Thyroid gland (tissue), 4 donors: ENCODE results near the gene MAGIX. TPM values are rescaled to one million over a fixed set of nuclear protein-coding genes. Genes with fewer than 3 reads are reported as not detected.
"Not testable (repeated sequence)": the region's sequence is repeated elsewhere in the genome, so short reads cannot be mapped to it uniquely, and the experiment has no call there.

Experiments
- DNase-seq, 2 donors: peaks; one replicate each; pipeline ENCODE4 v3.0.0-alpha.2; 2019
- H3K27ac ChIP-seq, 3 donors: fragments of 200-600 bp; sonication (generic); 1 replicate in 2 of 3; 2 replicates in 1 of 3; pipeline ENCODE4 v1.5.1; 2016 to 2019; ENCODE audit warnings: mild to moderate bottlenecking in 1 of 3, moderate library complexity in 1 of 3
- H3K27me3 ChIP-seq: fragments of 200-600 bp; sonication (generic); one replicate; pipeline ENCODE4 v1.5.1; 2019
- H3K36me3 ChIP-seq, 2 donors: fragments of 200-600 bp; sonication (generic); one replicate each; pipeline ENCODE4 v1.5.1; 2016 to 2019
- H3K4me1 ChIP-seq, 2 donors: fragments of 200-600 bp; sonication (generic); one replicate each; pipeline ENCODE4 v1.5.1; 2017 to 2019
- H3K4me3 ChIP-seq, 3 donors: fragments of 200-600 bp; sonication (generic); replicated peaks in 1 of 3; 1 replicate in 2 of 3; 2 replicates in 1 of 3; pipeline ENCODE4 v1.5.1; 2016; ENCODE audit warnings: mild to moderate bottlenecking in 1 of 3
- H3K9me3 ChIP-seq: fragments of 200-600 bp; sonication (generic); one replicate; pipeline ENCODE4 v1.5.1; 2017
- CTCF ChIP-seq, 6 experiments: fragments of 200-600 bp in 3 of 6; fragments of 450-650 bp in 3 of 6; sonication (generic) in 3 of 6; IDR thresholded peaks; one replicate each; pipeline ENCODE4 v1.5.1; 2016 to 2019; ENCODE audit warnings: antibody characterized with exemption in 6 of 6, mild to moderate bottlenecking in 2 of 6, inconsistent platforms in 1 of 6, moderate library complexity in 1 of 6
- POLR2A ChIP-seq, 2 donors: fragments of 450-650 bp; IDR thresholded peaks; one replicate each; pipeline ENCODE4 v1.6.1; 2017; ENCODE audit warnings: antibody characterized with exemption in 2 of 2, mild to moderate bottlenecking in 2 of 2, moderate library complexity in 1 of 2
- WGBS, 2 donors: methylation state at CpG; one replicate each; pipeline ENCODE4 v1.1.5; 2017; 5-methylcytosine and 5-hydroxymethylcytosine counted together
- intact Hi-C: fragments of 100-400 bp; cut with DNase I; formaldehyde crosslinking; loops from one replicate; pipeline ENCODE4 v1.15.1; 2023
- total RNA-seq, 4 donors: library from RNA; depleted of rRNA; stranded (reverse); fragments of >200 nt; gene quantifications; one replicate each; pipeline ENCODE4 v1.2.3, GENCODE V29; 2016

The MAGIX gene
- total RNA-seq, 4 donors from 2014 or later: 16.5 to 40.9 (median 27.5) TPM

GRCh38 chrX:49122499-49122898 is 40.1 kb upstream of the MAGIX start:
- TF ChIP-seq POLR2A (IDR thresholded peaks at IDR 0.05) (no peak), CTCF (IDR thresholded peaks at IDR 0.05) (no peak)
- peak overlapping the region in 1 of 3 donors; percentile 54 for H3K4me3 ChIP-seq
- no peak overlapping the region for H3K27ac ChIP-seq
- WGBS, 2 donors: 76 to 100% methylated on average over 3 to 5 of the region's 5 CpGs
- no peaks in the 10 kb centered on the region for H3K27me3 ChIP-seq
- DNase-seq: no peak
- intact Hi-C loops: no loop called here
- peaks cover 0 to 7% of the 10 kb centered on the region in 2 donors for H3K36me3 ChIP-seq
- peaks cover 4 to 6% of the 10 kb centered on the region in 2 donors for H3K4me1 ChIP-seq
- no peaks in the 10 kb centered on the region for H3K9me3 ChIP-seq

DNA sequence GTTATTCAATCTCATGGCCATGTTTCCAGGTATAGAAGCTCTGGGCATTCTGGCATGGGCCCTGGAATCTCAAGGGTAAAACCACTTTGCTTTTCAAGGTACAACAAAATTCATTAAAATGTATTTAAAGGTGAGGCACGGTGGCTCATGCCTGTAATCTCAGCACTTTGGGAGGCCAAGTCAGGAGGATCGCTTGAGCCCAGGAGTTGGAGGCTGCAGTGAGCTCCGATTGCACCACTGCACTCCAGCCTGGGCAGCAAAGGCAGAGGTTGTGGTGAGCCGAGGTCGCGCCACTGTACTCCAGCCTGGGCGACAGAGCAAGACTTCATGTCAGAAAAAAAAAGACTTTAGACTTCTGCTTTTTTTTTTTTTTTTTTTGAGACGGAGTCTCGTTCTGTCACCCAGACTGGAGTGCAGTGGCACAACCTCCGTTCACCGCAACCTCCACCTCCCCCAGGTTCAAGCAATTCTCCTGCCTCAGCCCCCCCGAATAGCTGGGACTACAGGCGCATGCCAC is 34.8 kb upstream of the MAGIX start:
- H3K9me3 ChIP-seq, H3K27me3 ChIP-seq, intact Hi-C loops, DNase-seq, H3K27ac ChIP-seq, H3K4me1 ChIP-seq, H3K4me3 ChIP-seq, H3K36me3 ChIP-seq: not testable (repeated sequence)
- 70 to 72% methylated on average over 6 to 13 of the region's 13 CpGs for WGBS, 2 donors

DNA sequence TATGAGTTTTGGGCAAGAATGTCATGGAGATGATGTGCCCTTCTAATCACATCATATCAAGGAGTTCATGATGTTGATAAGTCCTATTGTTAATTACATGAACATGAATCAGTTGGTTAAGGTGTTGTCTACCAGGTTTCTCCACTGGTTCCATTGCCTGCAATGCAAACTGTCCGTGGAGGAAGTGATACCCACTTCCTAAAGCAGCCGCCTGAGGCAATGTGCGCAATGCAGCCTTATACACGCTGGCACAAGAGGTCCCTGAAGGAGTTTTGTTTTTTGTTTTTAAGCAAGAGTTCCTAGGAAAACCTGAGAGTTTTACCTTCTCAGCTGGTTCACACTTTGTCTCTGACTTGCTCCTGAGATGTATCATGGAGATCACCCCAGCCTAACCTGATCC is 33.1 kb upstream of the MAGIX start:
- 79 to 84% methylated on average over 3 to 4 of the region's 4 CpGs for WGBS, 2 donors
- no peak overlapping the region for H3K27ac ChIP-seq
- H3K9me3 ChIP-seq: no peaks in the 10 kb centered on the region
- intact Hi-C loops: no loop called here
- H3K4me3 ChIP-seq: no peak overlapping the region
- H3K36me3 ChIP-seq: no peaks in the 10 kb centered on the region
- no peaks in the 10 kb centered on the region for H3K4me1 ChIP-seq
- TF ChIP-seq CTCF (IDR thresholded peaks at IDR 0.05) (no peak), POLR2A (IDR thresholded peaks at IDR 0.05) (no peak)
- no peak for DNase-seq
- no peaks in the 10 kb centered on the region for H3K27me3 ChIP-seq

GRCh38 chrX:49132275-49132674 is 30.3 kb upstream of the MAGIX start:
- intact Hi-C loops: not testable (repeated sequence)

DNA sequence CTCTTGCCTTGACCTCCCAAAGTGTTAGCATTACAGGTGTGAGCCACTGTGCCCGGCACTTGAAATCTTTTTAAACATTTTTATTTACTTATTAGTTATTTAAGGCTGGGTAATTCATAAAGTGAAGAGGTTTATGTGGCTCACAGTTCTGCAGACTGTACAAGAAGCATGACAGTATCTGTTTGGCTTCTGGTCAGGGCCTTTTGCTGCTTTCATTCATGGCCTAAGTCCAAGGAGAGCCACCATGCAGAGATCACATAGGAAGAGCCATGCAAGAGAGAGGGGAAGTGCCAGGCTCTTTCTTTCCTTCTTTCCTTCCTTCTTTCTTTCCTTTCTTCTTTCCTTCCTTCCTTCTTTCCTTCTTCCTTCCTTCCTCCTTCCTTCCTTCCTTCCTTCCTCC is 28.8 kb upstream of the MAGIX start:
- WGBS, 2 donors: 95 to 100% methylated on average over 1 of the region's 1 CpG
- no peak for DNase-seq
- Histone ChIP-seq H3K27ac (no peak overlapping the region), H3K4me1 (no peaks in the 10 kb centered on the region), H3K4me3 (no peak overlapping the region), H3K27me3 (no peaks in the 10 kb centered on the region), H3K36me3 (no peaks in the 10 kb centered on the region), H3K9me3 (no peaks in the 10 kb centered on the region)
- TF ChIP-seq POLR2A (IDR thresholded peaks at IDR 0.05) (no peak), CTCF (IDR thresholded peaks at IDR 0.05) (no peak)
- intact Hi-C loops: no loop called here

More at GRCh38 chrX:49132275-49132674, 30.3 kb upstream of the MAGIX start:
- H3K4me1 ChIP-seq, DNase-seq, H3K36me3 ChIP-seq, H3K27me3 ChIP-seq, H3K27ac ChIP-seq, H3K4me3 ChIP-seq, H3K9me3 ChIP-seq: not testable (repeated sequence)
- 92 to 99% methylated on average over 7 of the region's 7 CpGs for WGBS, 2 donors

DNA sequence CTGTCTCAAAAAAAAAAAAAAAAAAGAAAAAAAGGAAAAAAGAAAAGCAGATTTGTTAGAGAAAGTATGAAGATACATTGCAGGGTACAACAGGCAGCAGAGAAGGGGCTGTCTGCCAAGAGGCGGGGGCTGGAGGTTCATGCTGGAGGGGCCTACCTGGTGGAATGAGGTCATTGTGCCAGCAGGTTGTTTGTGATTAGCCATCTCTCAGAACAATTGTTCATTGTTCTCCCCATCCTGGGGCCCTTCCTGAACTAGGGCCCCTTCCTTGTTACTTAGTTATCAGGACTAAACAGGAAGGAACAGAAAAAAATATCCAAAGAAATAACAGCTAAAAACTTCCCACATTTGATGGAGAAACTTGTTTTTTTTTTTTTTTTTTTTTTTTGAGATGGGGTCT is 25.1 kb upstream of the MAGIX start:
- DNase-seq: no peak
- no peaks in the 10 kb centered on the region for H3K27me3 ChIP-seq
- no peak for TF ChIP-seq CTCF (IDR thresholded peaks at IDR 0.05)
- no peak for TF ChIP-seq POLR2A (IDR thresholded peaks at IDR 0.05)
- WGBS, 2 donors: 90 to 100% methylated on average over 1 of the region's 1 CpG
- no peaks in the 10 kb centered on the region for H3K4me1 ChIP-seq
- intact Hi-C loops: no loop called here
- no peaks in the 10 kb centered on the region for H3K9me3 ChIP-seq
- H3K4me3 ChIP-seq: no peak overlapping the region
- no peak overlapping the region for H3K27ac ChIP-seq
- H3K36me3 ChIP-seq: no peaks in the 10 kb centered on the region
